Stomach (tissue), 4 donors: Measurements from ENCODE around the gene ZCRB1.

Experiments used
- EP300 ChIP-seq: sonication (generic); formaldehyde crosslinking; IDR thresholded peaks from one replicate; pipeline ENCODE4 v1.6.1; 2017; ENCODE audit warnings: antibody characterized with exemption
- POLR2AphosphoS5 ChIP-seq, 3 donors: sonication (generic); formaldehyde crosslinking; IDR thresholded peaks; one replicate each; pipeline ENCODE4 v1.6.1; 2016; ENCODE audit warnings: antibody characterized with exemption in 3 of 3

- no peak for TF ChIP-seq POLR2AphosphoS5 (IDR thresholded peaks at IDR 0.05)
- no peak for TF ChIP-seq EP300
Measured at GRCh38 chr12:42282294-42282693, 43.6 kb downstream of the ZCRB1 start.
